Measurements from ENCODE around the gene ZNF600. TPM values are rescaled to one million over a fixed set of nuclear protein-coding genes. Genes with fewer than 3 reads are reported as not detected.

The ZNF600 gene
- total and polyA plus RNA-seq, 2 of the 13 experiments (the other 11 are each of a cell fraction or from before 2014, with no cell fraction given): 15.0 to 16.4 TPM

GRCh38 chr19:52734893-52735661 lies 51.5 kb downstream of the ZNF600 start, which contains the start of gene ZNF611 (continued):
- no peak for TF ChIP-seq RNF219 (CRISPR knock-in tag; IDR thresholded peaks at IDR 0.05)
- no peak for TF ChIP-seq PBX2 (CRISPR knock-in tag; IDR thresholded peaks at IDR 0.05)
- TF ChIP-seq MAFG (CRISPR knock-in tag; IDR thresholded peaks at IDR 0.05): no peak
- TF ChIP-seq CCAR2 (optimal IDR thresholded peaks at IDR 0.05; ENCODE audit: low read depth, low read length): no peak
- no peak for TF ChIP-seq ZNF616 (CRISPR knock-in tag; IDR thresholded peaks at IDR 0.05; ENCODE audit: low read depth)
- no peak for TF ChIP-seq MED8 (CRISPR knock-in tag; IDR thresholded peaks at IDR 0.05; ENCODE audit: insufficient replicate concordance)
- no peak for TF ChIP-seq REST (IDR thresholded peaks at IDR 0.05; ENCODE audit: borderline replicate concordance in 1 of 2, low read depth in 1 of 2, low read length in 2 of 2)
- TF ChIP-seq ZNF841 (CRISPR knock-in tag; IDR thresholded peaks at IDR 0.05; ENCODE audit: borderline replicate concordance): no peak
- peak; percentile 42; the same call in 1 of the 2 replicates for TF ChIP-seq ZFX (CRISPR knock-in tag; IDR thresholded peaks at IDR 0.05; ENCODE audit: low read depth)
- no peak for TF ChIP-seq FOXM1 (CRISPR knock-in tag; IDR thresholded peaks at IDR 0.05)
- TF ChIP-seq KDM5B (CRISPR knock-in tag; IDR thresholded peaks at IDR 0.05; ENCODE audit: borderline replicate concordance): no peak
- no peak for TF ChIP-seq ZFP36 (IDR thresholded peaks at IDR 0.05; ENCODE audit: borderline replicate concordance, low read depth, low read length, partially characterized antibody)
- TF ChIP-seq ZHX2 (IDR thresholded peaks at IDR 0.05; ENCODE audit: low read depth): no peak
- TF ChIP-seq ZHX2 (CRISPR knock-in tag; IDR thresholded peaks at IDR 0.05; ENCODE audit: borderline replicate concordance): no peak
- TF ChIP-seq FIP1L1 (IDR thresholded peaks at IDR 0.05; ENCODE audit: borderline replicate concordance, insufficient read depth, low read depth, low read length): no peak

All from HepG2 (cell line).